ENCODE results near the gene ZNF664. TPM values are rescaled to one million over a fixed set of nuclear protein-coding genes. Genes with fewer than 3 reads are reported as not detected.

ZNF664 gene
- total and polyA plus RNA-seq, 10 donors: 12.0 to 53.4 (median 41.7) TPM

- Histone ChIP-seq H3K27me3 (replicated peaks in 1 of 7) (no peaks in the 10 kb centered on the region), H3K4me1 (no peaks in the 10 kb centered on the region), H3K27ac (no peak overlapping the region), H3K9me3 (no peaks in the 10 kb centered on the region), H3K36me3 (peaks cover 8 to 41% (median 22%) of the 10 kb centered on the region in 6 donors), H3K4me3 (no peak overlapping the region)
- WGBS, 5 donors: 86 to 91% (median 89%) methylated on average over 12 to 13 of the region's 13 CpGs
- DNase-seq: no peak
- intact Hi-C loops (cut with DNase I; ENCODE audit: low total_unique reads): no loop called here
- TF ChIP-seq CTCF (IDR thresholded peaks at IDR 0.05 in 8 of 11, conservative IDR thresholded peaks at IDR 0.05 in 3 of 11) (no peak), POLR2A (IDR thresholded peaks at IDR 0.05) (no peak), POLR2AphosphoS5 (IDR thresholded peaks at IDR 0.05) (no peak)
These were observed 42.8 kb downstream of the ZNF664 start for GRCh38 chr12:124015494-124016461.

GRCh38 chr12:124017064-124017463 is 44.0 kb downstream of the ZNF664 start:
- 89 to 96% (median 94%) methylated on average over 2 of the region's 2 CpGs for WGBS, 5 donors
- Histone ChIP-seq H3K4me3 (no peak overlapping the region), H3K27ac (no peak overlapping the region), H3K27me3 (replicated peaks in 1 of 7) (no peaks in the 10 kb centered on the region), H3K4me1 (no peaks in the 10 kb centered on the region), H3K36me3 (peaks cover 3 to 28% (median 12%) of the 10 kb centered on the region in 6 donors), H3K9me3 (no peaks in the 10 kb centered on the region)
- intact Hi-C loops (cut with DNase I; ENCODE audit: low total_unique reads): no loop called here
- TF ChIP-seq POLR2AphosphoS5 (IDR thresholded peaks at IDR 0.05) (no peak), POLR2A (IDR thresholded peaks at IDR 0.05) (no peak), CTCF (IDR thresholded peaks at IDR 0.05 in 8 of 11, conservative IDR thresholded peaks at IDR 0.05 in 3 of 11) (no peak)
- no peak for DNase-seq

GRCh38 chr12:124018539-124018938 is 45.5 kb downstream of the ZNF664 start:
- no peaks in the 10 kb centered on the region for H3K27me3 ChIP-seq (replicated peaks in 1 of 7)
- TF ChIP-seq CTCF (IDR thresholded peaks at IDR 0.05 in 8 of 11, conservative IDR thresholded peaks at IDR 0.05 in 3 of 11): no peak
- no peak for TF ChIP-seq POLR2A (IDR thresholded peaks at IDR 0.05)
- TF ChIP-seq POLR2AphosphoS5 (IDR thresholded peaks at IDR 0.05): no peak
- no peak for DNase-seq
- no peaks in the 10 kb centered on the region for H3K4me1 ChIP-seq
- 48 to 63% (median 56%) methylated on average over 2 of the region's 2 CpGs for WGBS, 5 donors
- H3K36me3 ChIP-seq: peaks cover 0 to 13% (median 0%) of the 10 kb centered on the region in 6 donors
- intact Hi-C loops (cut with DNase I; ENCODE audit: low total_unique reads): no loop called here
- no peaks in the 10 kb centered on the region for H3K9me3 ChIP-seq
- no peak overlapping the region for H3K4me3 ChIP-seq
- H3K27ac ChIP-seq: no peak overlapping the region

- intact Hi-C loops (cut with DNase I; ENCODE audit: low total_unique reads): no loop called here
- Histone ChIP-seq H3K9me3 (no peaks in the 10 kb centered on the region), H3K27ac (no peak overlapping the region), H3K36me3 (peaks cover 0 to 8% (median 0%) of the 10 kb centered on the region in 6 donors), H3K27me3 (replicated peaks in 1 of 7) (no peaks in the 10 kb centered on the region), H3K4me1 (no peaks in the 10 kb centered on the region), H3K4me3 (no peak overlapping the region)
- TF ChIP-seq POLR2AphosphoS5 (IDR thresholded peaks at IDR 0.05) (no peak), POLR2A (IDR thresholded peaks at IDR 0.05) (no peak), CTCF (IDR thresholded peaks at IDR 0.05 in 8 of 11, conservative IDR thresholded peaks at IDR 0.05 in 3 of 11) (no peak)
- no peak for DNase-seq
These were observed 46.1 kb downstream of the ZNF664 start for GRCh38 chr12:124019115-124019514.

Data from spleen (tissue), 11 donors.